Esophagus squamous epithelium (tissue), 4 donors: Measurements from ENCODE around the gene DESI1.

ENCODE experiments used
- POLR2A ChIP-seq, 4 donors: fragments of 450-650 bp; IDR thresholded peaks; one replicate each; pipeline ENCODE4 v1.6.1; 2017; ENCODE audit warnings: antibody characterized with exemption in 4 of 4, mild to moderate bottlenecking in 4 of 4, moderate library complexity in 3 of 4
- TF ChIP-seq, protein P1 (sequence below), 6 experiments: fragments of 450-650 bp in 4 of 6; fragments of 200-600 bp in 2 of 6; sonication (generic) in 2 of 6; IDR thresholded peaks; one replicate each; pipeline ENCODE4 v1.5.1; 2016 to 2019; ENCODE audit warnings: antibody characterized with exemption in 6 of 6, mild to moderate bottlenecking in 4 of 6, moderate library complexity in 4 of 6

DNA sequence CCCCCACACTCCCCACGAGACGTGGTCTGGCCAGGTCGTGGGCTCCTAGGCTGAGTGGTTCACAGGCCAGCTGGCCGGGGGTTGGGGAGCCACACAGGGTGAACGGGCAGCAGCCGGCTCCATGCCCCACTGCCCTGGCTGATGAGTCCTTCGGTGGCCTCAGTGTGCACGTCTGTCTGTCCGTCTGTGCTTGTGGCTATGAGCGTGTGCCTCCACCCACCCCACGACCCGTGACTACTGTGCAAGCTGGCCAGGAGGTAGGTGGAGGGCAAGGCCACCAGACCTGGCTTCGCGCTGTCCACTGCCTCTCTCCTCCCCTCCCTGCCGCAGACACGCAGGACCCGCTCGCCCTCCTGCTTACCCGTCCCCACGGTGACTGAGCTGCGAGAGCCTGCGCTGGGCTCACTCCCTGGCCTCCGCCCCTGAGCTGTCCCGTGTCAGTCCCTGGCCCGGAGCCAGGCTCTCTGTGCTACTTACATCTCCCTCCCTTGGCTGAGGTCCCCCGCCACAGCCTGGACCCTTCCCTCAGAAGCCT is 45.9 kb downstream of the DESI1 start:
- TF ChIP-seq, protein P1, sequence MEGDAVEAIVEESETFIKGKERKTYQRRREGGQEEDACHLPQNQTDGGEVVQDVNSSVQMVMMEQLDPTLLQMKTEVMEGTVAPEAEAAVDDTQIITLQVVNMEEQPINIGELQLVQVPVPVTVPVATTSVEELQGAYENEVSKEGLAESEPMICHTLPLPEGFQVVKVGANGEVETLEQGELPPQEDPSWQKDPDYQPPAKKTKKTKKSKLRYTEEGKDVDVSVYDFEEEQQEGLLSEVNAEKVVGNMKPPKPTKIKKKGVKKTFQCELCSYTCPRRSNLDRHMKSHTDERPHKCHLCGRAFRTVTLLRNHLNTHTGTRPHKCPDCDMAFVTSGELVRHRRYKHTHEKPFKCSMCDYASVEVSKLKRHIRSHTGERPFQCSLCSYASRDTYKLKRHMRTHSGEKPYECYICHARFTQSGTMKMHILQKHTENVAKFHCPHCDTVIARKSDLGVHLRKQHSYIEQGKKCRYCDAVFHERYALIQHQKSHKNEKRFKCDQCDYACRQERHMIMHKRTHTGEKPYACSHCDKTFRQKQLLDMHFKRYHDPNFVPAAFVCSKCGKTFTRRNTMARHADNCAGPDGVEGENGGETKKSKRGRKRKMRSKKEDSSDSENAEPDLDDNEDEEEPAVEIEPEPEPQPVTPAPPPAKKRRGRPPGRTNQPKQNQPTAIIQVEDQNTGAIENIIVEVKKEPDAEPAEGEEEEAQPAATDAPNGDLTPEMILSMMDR (IDR thresholded peaks at IDR 0.05), result no peak
- TF ChIP-seq POLR2A (IDR thresholded peaks at IDR 0.05), result no peak
